GM19025 (cell line): ENCODE results near the gene PKNOX1.
"Not testable (repeated sequence)": the region's sequence is repeated elsewhere in the genome, so short reads cannot be mapped to it uniquely, and the experiment has no call there.

Source experiments
- ATAC-seq: cut with Tn5 transposase; IDR thresholded peaks from one replicate; pipeline ENCODE4 v1.9.1; 2021; ENCODE audit warnings: mild to moderate bottlenecking, low read depth, moderate library complexity; ENCODE audit not compliant: unreplicated experiment

The PKNOX1 gene

GRCh38 chr21:43015906-43016540 is 41.7 kb downstream of the PKNOX1 start:
- no peak for ATAC-seq

- ATAC-seq: no peak
Measured at GRCh38 chr21:43016728-43017127, 42.4 kb downstream of the PKNOX1 start.

- ATAC-seq: no peak
Measured at GRCh38 chr21:43018519-43018918, 44.2 kb downstream of the PKNOX1 start.

- ATAC-seq: no peak
Measured at GRCh38 chr21:43020177-43020576, 45.8 kb downstream of the PKNOX1 start.

- ATAC-seq: no peak
Measured at GRCh38 chr21:43020771-43021170, 46.4 kb downstream of the PKNOX1 start.

- ATAC-seq: no peak
Measured at GRCh38 chr21:43021191-43021590, 46.8 kb downstream of the PKNOX1 start.

- ATAC-seq: no peak
Measured at GRCh38 chr21:43021756-43022600, 47.6 kb downstream of the PKNOX1 start.

- ATAC-seq: no peak
Measured at GRCh38 chr21:43023175-43023574, 48.8 kb downstream of the PKNOX1 start.

- ATAC-seq: no peak
Measured at GRCh38 chr21:43024439-43025136, 50.2 kb downstream of the PKNOX1 start.

- no peak for ATAC-seq
Measured at GRCh38 chr21:43025636-43026180, 51.3 kb downstream of the PKNOX1 start.

- no peak for ATAC-seq
Measured at GRCh38 chr21:43027846-43028731, 53.7 kb downstream of the PKNOX1 start.

GRCh38 chr21:43029785-43030184 is 55.4 kb downstream of the PKNOX1 start:
- no peak for ATAC-seq

GRCh38 chr21:43031121-43031619 is 56.8 kb downstream of the PKNOX1 start:
- ATAC-seq: no peak

GRCh38 chr21:43034101-43034500 is 59.7 kb downstream of the PKNOX1 start:
- no peak for ATAC-seq

GRCh38 chr21:43034826-43035225 is 60.5 kb downstream of the PKNOX1 start:
- ATAC-seq: no peak

- ATAC-seq: not testable (repeated sequence)
Measured at GRCh38 chr21:43036889-43037288, 62.5 kb downstream of the PKNOX1 start.

- ATAC-seq: not testable (repeated sequence)
Measured at GRCh38 chr21:43037918-43038658, 63.7 kb downstream of the PKNOX1 start.

- ATAC-seq: not testable (repeated sequence)
Measured at GRCh38 chr21:43038659-43039044, 64.3 kb downstream of the PKNOX1 start.

- not testable (repeated sequence) for ATAC-seq
Measured at GRCh38 chr21:43042169-43042568, 67.8 kb downstream of the PKNOX1 start.
